DMS 273 (cell line): ENCODE results near the gene IRF2.
A peak's percentile ranks its signal among the peaks of the same experiment; 100 is the strongest.

Source experiments
- DNase-seq: peaks from one replicate; lab custom pipeline; 2025; ENCODE audit not compliant: unreplicated experiment; lab: John Stamatoyannopoulos, UW

IRF2 gene

GRCh38 chr4:184475096-184475461 lies 729 bp upstream of the IRF2 start:
- peak; percentile 58 for DNase-seq

GRCh38 chr4:184473499-184474262 lies 669 bp downstream of the IRF2 start:
- DNase-seq = peak; percentile 51

GRCh38 chr4:184472614-184473498 lies 1.5 kb downstream of the IRF2 start:
- peak; percentile 75 for DNase-seq

- peak; percentile 49 for DNase-seq
Measured at GRCh38 chr4:184471881-184472613, 2.3 kb downstream of the IRF2 start.

GRCh38 chr4:184470785-184471110 lies 3.6 kb downstream of the IRF2 start:
- DNase-seq = no peak

- no peak for DNase-seq
Measured at GRCh38 chr4:184466634-184467033, 7.7 kb downstream of the IRF2 start.

GRCh38 chr4:184464759-184465454 lies 9.4 kb downstream of the IRF2 start:
- DNase-seq = no peak

GRCh38 chr4:184463856-184464255 lies 10.5 kb downstream of the IRF2 start:
- DNase-seq = no peak

- DNase-seq = no peak
Measured at GRCh38 chr4:184463158-184463557, 11.2 kb downstream of the IRF2 start.

GRCh38 chr4:184462724-184463123 lies 11.6 kb downstream of the IRF2 start:
- no peak for DNase-seq

GRCh38 chr4:184461711-184462441 lies 12.5 kb downstream of the IRF2 start:
- no peak for DNase-seq

GRCh38 chr4:184460499-184461285 lies 13.7 kb downstream of the IRF2 start:
- DNase-seq = no peak

GRCh38 chr4:184459413-184459812 lies 14.9 kb downstream of the IRF2 start:
- DNase-seq = no peak

GRCh38 chr4:184457535-184458249 lies 16.7 kb downstream of the IRF2 start:
- no peak for DNase-seq

GRCh38 chr4:184456337-184456736 lies 18.0 kb downstream of the IRF2 start:
- DNase-seq = no peak

GRCh38 chr4:184455299-184455698 lies 19.1 kb downstream of the IRF2 start:
- no peak for DNase-seq

GRCh38 chr4:184453365-184454160 lies 20.8 kb downstream of the IRF2 start:
- peak; percentile 13 for DNase-seq

GRCh38 chr4:184452740-184453139 lies 21.6 kb downstream of the IRF2 start:
- no peak for DNase-seq
